GM18867 (cell line): ENCODE measurements around the gene GNG4.
"Not testable (repeated sequence)": the region's sequence is repeated elsewhere in the genome, so short reads cannot be mapped to it uniquely, and the experiment has no call there.

Experiments used
- ATAC-seq: cut with Tn5 transposase; IDR thresholded peaks from one replicate; pipeline ENCODE4 v1.9.1; 2021; ENCODE audit warnings: mild to moderate bottlenecking, moderate library complexity; ENCODE audit not compliant: unreplicated experiment

Gene GNG4

DNA sequence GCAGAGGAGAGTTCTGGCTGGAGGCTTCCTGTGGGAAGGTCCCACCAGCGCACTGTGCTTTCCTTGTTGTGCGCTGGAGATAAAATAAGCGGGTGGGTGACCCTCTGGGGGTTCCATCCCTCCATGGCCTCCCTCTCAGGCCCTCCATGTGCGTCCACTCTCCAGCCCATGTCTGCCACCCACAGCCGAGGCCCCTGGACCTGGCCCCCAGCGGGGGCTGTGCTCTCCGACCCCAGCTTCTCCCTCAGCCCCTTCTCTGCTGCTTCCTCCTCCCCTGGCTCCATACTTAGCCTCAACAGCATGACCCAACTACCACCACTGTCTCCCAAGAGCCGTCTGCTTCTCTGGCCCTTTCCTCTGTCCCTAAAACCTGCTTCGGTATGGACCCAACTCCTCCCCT is 61.4 kb downstream of the GNG4 start:
- ATAC-seq, result no peak

DNA sequence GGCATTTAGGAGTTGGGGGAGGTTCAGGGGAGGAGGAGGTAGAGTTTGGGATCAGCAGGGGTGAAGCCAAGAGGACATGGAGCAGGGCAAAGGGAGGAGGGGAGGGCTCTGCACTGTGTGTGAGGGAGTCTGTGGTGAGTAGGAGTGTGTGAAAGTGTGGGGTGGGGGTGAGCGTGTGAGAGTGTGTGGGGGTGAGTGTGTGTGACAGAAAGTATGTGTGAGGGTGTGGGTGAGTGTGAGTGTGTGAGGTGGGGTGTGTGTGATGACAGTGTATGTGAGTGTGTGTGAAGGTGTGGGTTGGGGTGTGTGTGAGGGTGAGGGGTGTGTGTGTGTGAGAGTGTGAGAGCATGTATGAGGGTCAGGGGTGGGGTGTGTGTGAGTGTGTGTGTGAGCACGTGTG is 62.6 kb downstream of the GNG4 start:
- ATAC-seq, result no peak

DNA sequence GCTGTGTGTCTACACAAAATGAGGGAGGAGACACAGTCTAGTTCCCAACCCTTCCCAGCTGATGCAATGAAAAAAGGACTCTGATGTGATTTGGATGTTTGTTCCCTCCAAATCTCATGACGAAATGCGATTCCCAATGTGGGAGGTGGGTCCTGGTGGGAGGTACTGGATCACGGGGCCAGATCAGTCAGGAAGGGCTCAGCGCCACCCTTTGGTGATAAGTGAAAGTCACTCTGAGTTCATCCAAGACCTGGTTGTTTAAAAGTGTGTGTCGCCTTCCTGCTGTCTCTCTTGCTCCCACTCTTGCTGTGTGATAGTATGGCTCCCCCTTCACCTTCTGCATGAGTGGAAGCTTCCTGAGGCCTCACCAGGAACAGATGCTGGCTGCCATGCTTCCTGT is 63.2 kb downstream of the GNG4 start:
- ATAC-seq, result no peak

DNA sequence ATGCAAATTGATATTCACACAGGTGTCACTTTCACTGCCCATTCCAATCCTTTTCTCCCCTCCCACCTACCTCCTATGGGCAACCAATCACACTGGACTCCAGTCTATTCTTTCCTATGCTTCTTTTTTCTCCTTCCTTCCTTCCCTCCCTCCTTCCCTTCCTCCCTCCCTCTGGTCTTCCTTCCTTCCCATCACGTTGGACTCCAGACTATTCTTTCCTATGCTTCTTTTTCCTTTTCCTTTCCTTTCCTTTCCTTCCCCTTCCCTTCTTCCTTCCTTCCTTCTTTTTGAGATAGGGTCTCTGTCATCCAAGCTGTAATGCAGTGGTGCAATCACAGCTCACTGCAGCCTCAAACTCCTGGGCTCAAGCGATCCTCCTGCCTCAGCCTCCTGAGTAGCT is 64.6 kb downstream of the GNG4 start:
- ATAC-seq, result no peak

DNA sequence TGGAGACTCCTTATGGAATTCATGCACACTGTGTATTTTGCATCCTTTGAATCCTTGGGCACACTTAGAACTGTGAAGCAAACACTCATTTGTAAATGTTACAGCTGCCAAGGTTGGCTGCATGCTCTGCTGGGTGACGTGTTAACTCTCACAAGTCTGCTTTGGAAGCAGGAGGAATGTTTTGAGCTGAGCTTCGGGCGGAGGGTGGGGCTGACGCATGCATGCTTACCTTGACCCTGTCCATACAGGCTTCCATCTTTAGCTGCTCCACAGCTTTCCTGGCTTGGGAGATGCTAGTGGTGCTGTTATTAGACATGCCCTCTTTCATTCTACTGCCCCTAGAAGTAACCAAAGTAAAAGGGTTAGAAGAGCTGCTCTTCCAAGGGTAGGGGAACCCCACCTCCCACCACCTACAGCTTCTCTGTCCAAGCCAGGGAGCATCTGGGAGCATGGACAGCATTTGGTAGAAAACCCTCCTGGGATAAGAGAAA is 66.0 kb downstream of the GNG4 start:
- ATAC-seq, result no peak

DNA sequence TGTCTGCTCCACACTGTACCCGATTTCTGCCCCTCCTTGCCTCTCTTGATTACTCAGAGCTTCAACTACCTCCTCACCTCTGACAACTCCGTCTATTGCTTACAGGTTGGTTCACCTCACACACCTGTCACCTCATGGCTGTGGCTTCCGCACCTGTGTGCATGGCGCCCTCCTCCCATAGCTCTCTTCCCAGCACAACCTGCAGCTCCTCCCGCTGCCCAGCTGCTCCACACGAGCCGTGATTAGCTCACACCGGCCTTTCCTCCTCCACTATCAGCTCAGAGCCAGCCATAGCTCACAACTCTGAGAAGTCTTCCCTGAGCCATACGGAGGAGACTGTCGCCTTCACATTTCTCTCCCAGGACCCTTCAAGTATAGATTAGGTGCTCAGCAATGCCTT is 67.5 kb downstream of the GNG4 start:
- no peak for ATAC-seq

DNA sequence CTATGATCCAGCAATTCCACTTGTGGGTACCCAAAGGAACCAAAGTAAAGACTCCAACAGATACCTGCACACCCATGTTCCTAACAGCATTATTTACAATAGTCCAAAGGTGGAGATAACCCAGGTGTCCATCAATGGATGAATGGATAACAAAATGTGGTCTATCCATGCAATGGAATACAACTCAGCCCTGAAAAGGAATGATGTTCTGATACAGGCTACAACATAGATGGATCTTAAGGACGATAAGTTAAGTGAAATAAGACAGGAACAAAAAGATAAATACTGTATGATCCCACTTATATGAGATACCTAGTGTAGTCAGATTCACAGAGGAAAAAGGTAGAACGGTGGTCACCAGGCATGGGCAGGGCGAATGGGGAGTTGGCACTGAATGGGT is 69.7 kb downstream of the GNG4 start:
- ATAC-seq, result no peak

DNA sequence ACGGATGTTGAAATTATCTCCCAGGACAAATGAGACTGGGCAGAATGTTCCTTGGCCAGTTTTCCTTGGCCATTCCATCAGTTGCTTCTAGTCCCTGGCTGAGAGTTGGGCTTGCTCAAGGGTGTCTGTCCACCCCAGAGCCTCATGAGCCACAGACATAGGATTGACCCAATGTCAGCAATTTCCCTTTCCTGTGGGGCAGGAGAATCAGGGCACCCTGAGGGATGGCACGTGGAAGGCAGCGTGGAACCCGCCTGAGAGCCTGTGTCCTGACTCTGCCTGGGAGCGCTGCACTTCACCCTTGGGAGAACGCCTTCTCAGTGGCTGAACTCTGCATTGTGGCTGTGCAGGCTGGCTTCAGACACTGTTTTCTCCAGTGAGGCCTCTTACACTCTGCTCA is 74.0 kb downstream of the GNG4 start:
- ATAC-seq, result no peak

DNA sequence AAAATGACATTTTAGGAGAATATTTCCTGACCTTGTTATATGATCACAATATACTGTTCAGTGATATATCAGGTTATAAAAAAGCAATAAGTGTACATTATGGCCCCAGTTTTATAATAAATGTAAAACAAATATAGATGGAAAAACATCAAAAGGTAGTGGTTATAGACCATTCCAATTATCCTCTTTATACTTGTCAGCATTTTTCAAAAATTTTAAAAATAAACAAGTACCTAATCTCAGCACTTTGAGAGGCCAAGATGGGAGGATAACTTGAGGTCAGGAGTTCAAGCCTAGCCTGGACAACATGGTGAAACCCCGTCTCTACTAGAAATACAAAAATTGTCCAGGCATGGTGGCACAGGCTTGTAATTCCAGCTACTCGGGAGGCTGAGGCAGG is 75.7 kb downstream of the GNG4 start:
- no peak for ATAC-seq

DNA sequence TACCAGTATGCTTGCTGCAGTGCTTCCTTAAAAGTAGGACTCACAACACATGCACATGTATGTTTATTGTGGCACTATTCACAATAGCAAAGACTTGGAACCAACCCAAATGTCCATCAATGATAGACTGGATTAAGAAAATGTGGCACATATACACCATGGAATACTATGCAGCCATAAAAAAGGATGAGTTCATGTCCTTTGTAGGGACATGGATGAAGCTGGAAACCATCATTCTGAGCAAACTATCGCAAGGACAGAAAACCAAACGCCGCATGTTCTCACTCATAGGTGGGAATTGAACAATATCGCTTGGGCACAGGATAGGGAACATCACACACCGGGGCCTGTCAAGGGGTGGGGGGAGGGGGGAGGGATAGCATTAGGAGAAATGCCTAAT is 76.6 kb downstream of the GNG4 start:
- not testable (repeated sequence) for ATAC-seq

DNA sequence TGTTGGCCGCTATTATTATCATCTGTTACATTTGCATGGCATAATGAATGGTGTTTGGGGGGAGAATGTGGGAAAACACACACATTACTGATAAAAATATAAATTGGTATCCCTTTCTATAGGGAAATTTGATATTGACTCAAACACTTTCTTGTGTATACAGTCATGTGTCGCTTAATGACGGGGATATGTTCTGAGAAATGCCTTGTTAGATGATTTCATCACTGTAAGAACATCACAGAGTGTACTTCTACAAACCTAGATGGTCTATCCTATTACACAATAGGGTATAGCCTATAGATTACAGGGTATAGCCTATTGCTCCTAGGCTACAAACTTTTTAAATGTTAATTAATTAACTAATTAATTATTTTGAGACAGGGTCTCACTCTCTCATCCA is 78.1 kb downstream of the GNG4 start:
- ATAC-seq, result no peak

DNA sequence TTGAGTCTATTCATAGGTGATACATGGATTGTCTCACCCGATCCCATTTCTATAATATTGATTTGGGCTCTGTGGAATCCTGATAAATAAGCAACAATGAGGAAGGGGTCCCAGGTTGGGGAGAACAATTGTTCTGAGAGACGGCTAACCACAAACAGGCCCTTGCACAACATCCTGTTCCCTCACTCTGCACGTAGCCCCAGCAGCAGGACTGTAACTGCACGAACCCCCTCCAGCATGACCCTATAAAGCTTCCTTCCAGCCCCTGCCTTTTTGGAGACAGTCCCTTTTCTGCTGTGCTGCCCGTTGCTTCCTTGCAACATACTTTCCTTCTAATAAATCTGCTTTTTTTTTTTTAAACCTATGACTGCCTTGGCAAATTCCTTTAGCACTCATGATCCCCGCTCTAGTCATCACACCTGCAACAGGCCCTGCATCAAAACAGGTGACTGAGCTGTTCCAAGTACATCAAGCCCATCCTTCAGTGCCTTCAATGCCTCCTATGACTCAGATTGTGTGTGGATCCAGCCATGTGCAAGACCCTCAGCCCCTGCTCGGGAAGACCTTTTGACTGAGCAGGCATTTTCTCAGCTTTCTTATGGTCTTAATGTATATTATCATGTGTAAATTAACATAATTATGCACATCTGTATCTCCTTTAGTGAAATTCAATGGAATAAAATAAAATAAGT is 81.6 kb downstream of the GNG4 start:
- no peak for ATAC-seq

DNA sequence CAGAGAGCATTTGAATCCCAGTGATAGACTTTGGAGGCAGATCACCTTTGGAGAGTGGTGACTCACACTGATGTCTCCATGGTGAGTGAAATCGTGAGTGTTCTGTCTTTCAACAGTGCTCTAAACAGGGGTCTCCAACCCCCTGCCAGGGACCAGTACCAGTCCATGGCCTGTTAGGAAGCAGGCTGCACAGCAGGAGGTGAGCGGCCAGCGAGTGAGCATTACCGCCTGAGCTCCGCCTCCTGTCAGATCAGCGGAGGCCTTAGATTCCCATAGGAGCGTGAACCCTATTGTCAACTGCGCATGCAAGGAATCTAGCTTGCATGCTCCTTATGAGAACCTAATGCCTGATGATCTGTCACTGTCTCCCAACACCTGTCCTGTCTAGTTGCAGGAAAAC is 83.5 kb downstream of the GNG4 start:
- no peak for ATAC-seq

DNA sequence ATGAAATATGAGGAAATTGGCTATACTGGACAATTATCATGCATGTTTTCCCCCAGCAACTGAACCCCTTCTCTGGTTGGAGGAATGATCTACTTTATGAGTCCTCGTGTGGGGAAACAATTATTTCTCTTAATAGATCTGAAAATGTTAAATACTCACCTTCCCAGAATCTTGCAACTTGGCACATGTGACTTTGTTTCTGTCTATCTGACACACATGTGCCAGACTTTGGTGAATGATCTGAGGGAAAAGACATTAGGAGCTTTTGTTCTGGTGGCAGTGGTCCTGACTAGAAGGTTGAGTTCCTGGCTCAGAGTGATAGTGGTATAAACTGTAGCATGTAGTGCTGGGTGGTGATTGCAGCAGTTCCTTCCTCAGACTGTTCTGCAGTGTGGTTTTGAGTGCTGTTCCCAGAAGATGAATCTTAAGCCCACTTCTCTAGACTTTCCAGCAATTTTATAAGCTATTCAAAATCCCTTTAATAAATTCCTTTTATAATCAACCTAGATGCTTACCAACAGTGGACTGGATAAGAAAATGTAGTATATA is 86.0 kb downstream of the GNG4 start:
- ATAC-seq, result no peak

DNA sequence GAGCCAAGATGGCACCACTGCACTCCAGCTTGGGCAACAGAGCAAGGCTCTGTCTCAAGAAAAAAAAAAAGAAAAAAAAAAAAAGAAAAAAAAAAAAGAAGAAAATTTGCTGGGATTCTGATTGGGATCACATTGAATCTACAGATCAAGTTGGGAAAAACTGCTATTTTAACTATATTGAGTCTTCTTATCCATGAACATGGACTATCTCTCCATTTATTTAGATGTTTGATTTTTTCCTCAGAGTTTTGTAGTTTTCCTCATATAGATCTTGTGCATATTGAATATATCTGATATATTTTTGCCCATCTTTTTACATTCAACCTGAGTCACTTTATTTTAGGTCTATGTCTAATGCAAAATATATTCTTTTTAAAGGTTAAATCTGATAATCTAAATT is 87.0 kb downstream of the GNG4 start:
- ATAC-seq, result no peak

DNA sequence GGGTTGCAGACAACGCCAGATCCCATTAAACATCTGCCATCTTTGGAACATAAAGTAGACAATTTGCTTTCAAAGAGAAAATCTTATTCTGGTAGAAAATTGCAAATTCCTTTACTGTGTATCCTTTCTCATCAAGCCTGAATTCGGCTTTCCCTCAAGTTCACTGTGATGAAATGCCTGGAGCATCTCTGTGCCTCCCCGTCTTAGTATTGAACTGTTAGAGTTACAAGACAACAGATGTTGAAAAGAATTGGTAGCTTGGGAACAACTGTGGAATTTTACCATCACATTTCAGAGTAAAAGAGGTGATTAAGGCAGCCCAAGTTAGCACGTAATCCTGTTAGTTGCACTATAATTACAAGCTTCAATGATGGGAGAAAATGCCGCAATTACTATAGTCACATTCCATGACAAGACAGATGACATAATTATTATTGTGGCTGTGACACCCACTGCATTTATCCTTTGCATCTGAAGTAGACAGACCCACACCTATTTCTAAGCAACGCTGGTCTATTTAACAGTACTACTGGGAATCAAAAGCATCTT is 90.9 kb downstream of the GNG4 start:
- no peak for ATAC-seq

DNA sequence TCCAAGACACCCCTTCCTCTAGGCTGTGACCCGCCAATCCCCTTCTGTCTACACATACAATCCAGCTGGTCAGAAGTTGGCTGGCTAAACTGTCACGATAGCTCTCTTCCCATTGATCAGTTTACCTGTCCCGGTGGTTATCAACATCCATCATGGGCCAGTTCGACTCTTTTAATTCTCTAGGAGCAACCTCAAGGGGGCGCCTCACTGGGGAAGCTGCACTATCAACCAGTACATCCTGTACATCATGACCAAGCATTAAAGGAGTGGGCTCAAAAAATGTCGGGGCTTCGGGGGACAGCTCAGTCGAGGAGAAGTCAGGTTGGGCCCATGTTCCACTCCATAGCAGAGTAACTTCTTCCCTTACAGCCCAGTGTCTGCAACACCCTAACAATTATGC is 92.1 kb downstream of the GNG4 start:
- no peak for ATAC-seq

DNA sequence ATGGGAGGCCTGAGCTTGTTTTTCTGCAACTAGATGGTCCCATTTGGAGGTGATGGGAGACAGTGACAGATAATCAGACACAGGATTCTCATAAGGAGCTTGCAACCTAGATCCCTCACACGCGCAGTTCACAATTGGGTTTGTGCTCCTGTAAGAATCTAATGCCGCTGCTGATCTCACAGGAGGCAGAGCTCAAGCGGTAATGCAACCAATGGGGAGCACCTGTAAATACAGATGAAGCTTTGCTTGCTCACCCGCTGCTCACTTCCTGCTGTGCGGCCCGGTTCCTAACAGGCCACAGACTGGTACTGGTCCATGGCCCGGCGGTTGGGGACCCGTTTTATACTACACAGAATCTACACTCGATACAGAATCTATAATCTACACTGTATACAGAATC is 92.8 kb downstream of the GNG4 start:
- no peak for ATAC-seq

DNA sequence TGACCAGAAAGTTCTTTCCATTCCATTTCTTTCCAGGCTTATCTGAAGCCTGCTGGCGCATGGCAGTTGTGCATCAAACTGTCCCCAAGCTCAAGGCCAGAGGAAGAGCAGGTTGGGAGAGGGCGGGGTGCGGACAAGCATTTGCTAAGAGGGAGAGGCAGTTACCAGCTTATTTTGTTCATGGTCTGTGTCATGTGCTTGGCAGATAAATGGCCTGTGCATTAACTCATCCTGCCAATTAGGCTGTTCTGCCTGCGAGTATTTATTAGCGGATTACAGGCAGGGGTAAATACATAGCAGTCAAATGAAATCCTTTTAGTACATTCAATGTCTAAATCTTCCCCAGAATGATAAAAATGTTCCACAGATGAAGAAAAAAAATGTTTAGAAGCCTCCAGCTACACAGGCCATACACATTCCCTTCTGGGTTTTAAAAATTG is 96.5 kb downstream of the GNG4 start:
- ATAC-seq, result no peak

DNA sequence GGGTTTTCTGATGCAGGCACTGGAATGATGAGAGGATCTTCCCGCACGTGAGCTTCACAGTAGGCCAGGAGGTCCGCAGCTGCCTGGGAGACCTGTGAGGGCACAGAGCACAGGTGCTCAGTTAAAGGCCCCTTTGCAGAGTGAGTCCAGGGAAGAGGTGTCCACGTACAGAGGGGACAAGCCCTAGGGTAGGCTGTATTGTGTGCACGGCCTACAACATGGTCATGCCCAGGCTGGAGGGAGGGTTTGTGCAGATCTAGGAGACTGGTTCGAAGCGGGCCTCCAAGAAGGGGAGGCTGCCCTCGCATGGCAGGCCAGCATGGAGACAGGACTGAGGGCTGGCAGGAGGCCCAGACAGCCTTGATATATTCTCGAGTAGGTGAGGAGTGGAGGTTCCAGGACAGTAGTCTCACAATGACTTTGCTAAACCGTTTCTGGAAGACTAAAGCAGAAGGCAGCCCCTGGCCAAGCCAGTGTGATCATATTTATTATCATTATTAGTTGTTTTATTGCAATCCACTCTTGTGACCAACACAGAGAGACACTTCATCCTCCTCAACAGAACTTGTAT is 97.4 kb downstream of the GNG4 start:
- no peak for ATAC-seq

DNA sequence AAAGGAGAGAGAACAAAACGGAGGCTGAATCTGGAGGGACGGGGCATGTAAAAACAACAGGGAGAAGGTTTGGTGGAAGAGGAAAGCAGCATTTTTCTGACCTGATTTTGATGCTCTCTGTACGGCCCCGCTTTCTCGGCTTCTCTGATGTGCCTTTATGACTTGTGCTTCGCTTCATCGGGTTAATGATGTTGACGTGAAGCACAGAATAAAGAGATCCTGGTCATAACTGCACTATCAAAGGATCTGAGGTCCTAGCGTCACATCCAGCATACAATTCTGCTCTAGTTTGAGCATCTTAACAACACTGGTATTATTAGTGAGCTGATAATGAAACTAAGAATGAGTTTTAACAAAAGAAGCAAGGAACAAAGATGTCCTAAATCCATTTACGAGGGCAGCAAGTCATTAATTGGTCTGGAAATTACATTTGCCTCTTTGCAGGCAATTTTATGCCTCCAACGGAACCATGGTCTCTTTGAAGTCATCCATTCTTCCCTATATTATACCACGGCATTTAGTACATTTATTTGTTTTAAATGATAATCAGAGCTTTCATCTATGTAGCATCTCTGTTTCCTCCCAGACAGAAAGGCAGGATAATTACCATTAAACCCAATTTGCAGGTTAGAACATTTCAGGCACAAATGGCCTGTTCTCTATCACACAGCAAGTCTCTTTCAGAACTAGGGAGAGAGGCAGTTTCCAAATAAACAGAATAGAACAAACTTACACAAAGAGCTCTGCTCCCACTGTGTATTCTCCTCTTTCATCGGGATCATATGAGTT is 100.0 kb downstream of the GNG4 start:
- ATAC-seq, result no peak
